Measurements from ENCODE around the gene DUSP12. TPM values are rescaled to one million over a fixed set of nuclear protein-coding genes. Genes with fewer than 3 reads are reported as not detected.
A peak's percentile ranks its signal among the peaks of the same experiment; 100 is the strongest.

DUSP12 gene, protein sequence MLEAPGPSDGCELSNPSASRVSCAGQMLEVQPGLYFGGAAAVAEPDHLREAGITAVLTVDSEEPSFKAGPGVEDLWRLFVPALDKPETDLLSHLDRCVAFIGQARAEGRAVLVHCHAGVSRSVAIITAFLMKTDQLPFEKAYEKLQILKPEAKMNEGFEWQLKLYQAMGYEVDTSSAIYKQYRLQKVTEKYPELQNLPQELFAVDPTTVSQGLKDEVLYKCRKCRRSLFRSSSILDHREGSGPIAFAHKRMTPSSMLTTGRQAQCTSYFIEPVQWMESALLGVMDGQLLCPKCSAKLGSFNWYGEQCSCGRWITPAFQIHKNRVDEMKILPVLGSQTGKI
- total RNA-seq (2021): 23.2 and 28.0 TPM in 2 replicates
- long read RNA-seq, transcript DUSP12-201 (6 exons, 1,270 nt): major isoform, 95 of 175 reads
- long read RNA-seq, partial matches to known transcripts: 3 of 175 reads
- long read RNA-seq, other reads (novel, unspliced or antisense): 77 of 175 reads

DNA sequence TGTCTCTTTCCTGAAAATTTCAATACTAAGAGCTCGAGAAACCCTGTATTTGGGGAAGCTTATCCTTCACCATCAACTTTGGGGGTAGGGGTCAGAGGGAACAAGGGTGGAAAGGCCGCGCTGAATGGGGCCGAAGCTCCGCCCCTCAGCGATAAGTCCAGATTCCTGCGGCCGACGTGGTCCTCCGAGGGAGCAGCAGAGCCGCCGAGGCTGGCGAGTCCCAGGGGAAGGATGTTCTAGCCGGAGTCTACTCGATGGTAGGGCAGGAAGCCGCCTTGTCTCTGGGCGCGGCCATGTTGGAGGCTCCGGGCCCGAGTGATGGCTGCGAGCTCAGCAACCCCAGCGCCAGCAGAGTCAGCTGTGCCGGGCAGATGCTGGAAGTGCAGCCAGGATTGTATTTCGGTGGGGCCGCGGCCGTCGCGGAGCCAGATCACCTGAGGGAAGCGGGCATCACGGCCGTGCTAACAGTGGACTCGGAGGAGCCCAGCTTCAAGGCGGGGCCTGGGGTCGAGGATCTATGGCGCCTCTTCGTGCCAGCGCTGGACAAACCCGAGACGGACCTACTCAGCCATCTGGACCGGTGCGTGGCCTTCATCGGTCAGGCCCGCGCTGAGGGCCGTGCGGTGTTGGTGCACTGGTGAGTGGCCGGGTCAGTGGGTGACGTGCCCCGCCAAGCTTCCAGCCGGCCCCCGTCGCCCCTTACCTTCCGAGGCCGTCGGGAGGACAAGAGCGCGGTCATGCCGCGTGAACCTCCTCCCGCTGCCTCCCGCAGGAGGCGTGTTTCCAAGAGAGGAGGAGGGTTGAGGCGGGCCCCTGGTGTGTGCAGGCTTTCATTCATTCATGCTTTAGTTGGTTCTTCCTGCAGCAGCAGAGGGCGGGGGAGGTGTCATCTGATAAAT lies at the start of gene DUSP12:
DUSP12 (plus strand) TSS at position 278 of the 899 bp plus-strand sequence; CDS start at position 294, 16 bp downstream.
- Histone ChIP-seq H3K79me1 (ENCODE audit: insufficient read depth, low read depth, low read length, poor library complexity, severe bottlenecking) (peaks cover 3% of the 10 kb centered on the region), H4K8ac (replicated peaks; ENCODE audit: insufficient read length, low read depth, low read length) (no peak within 1 kb of the TSS), H2BK5ac (ENCODE audit: insufficient read length, low read length) (no peak within 1 kb of the TSS), H3K9me3 (ENCODE audit: control insufficient read depth, low read depth, low read length) (no peaks in the 10 kb centered on the region), H3T11ph (ENCODE audit: low read length) (no peak within 1 kb of the TSS), H3K56ac (ENCODE audit: insufficient read length, low read depth, low read length) (no peak within 1 kb of the TSS), H3K18ac (ENCODE audit: insufficient read length, low read depth, low read length) (peak within 1 kb of the TSS; percentile 90), H3K4me2 (ENCODE audit: insufficient read depth, insufficient read length, low read length) (peak within 1 kb of the TSS; percentile 41), H3K9ac (ENCODE audit: extremely low read depth, insufficient read length, low read length) (peak within 1 kb of the TSS; percentile 89), H2BK120ac (ENCODE audit: low read depth, low read length, poor library complexity, severe bottlenecking) (no peak within 1 kb of the TSS), H2BK20ac (ENCODE audit: low read depth, low read length, poor library complexity, severe bottlenecking) (no peak within 1 kb of the TSS), H3K23me2 (ENCODE audit: insufficient read length, low read depth, low read length, poor library complexity, severe bottlenecking) (no peaks in the 10 kb centered on the region), H3K27ac (ENCODE audit: insufficient read length, low read depth, low read length) (peak within 1 kb of the TSS; percentile 7), H4K20me1 (ENCODE audit: control insufficient read depth, insufficient read depth, insufficient read length) (no peaks in the 10 kb centered on the region), H3K4ac (ENCODE audit: low read depth, low read length) (no peak within 1 kb of the TSS), H3K14ac (ENCODE audit: insufficient read depth, low read length) (peak within 1 kb of the TSS; percentile 96), H4K5ac (ENCODE audit: insufficient read length, low read depth, low read length) (peak within 1 kb of the TSS; percentile 23), H3K4me1 (ENCODE audit: insufficient read depth, low read length) (no peaks in the 10 kb centered on the region), H2BK15ac (ENCODE audit: low read depth, low read length) (no peak within 1 kb of the TSS), H3K27me3 (ENCODE audit: insufficient read depth, low read length) (no peaks in the 10 kb centered on the region), H2AFZ (ENCODE audit: low read length) (no peak within 1 kb of the TSS), H2BK12ac (ENCODE audit: insufficient read length, low read depth, low read length) (no peak within 1 kb of the TSS), H3K23ac (ENCODE audit: insufficient read length, low read depth, low read length) (no peak within 1 kb of the TSS), H2AK5ac (ENCODE audit: insufficient read length, low read length) (no peak within 1 kb of the TSS), H4K91ac (ENCODE audit: insufficient read length, low read depth, low read length) (no peak within 1 kb of the TSS), H3K79me2 (ENCODE audit: insufficient read depth, low read length) (no peaks in the 10 kb centered on the region)
- peaks cover 26 to 42% (median 37%) of the 10 kb centered on the region in 3 experiments for H3K36me3 Mint-ChIP-seq (ENCODE audit: insufficient read depth in 1 of 3, low read depth in 3 of 3)
- peaks cover 19% of the 10 kb centered on the region for H3K27me3 Mint-ChIP-seq (ENCODE audit: low read depth)
- H3K9me3 Mint-ChIP-seq: peaks cover 0 to 5% of the 10 kb centered on the region in 2 experiments; a peak in 1 of 5 replicates
- WGBS (ENCODE audit: extremely low coverage, insufficient read length, low lambda C conversion rate): no CpG with 5 or more reads among the region's 65 CpGs
- peak; percentile 95 for DNase-seq
- peaks cover 6 to 13% of the 10 kb centered on the region in 2 experiments for H3K4me1 Mint-ChIP-seq
- peak within 1 kb of the TSS; percentile 99 to 100 (median 100) for H3K27ac Mint-ChIP-seq
- H3K4me3 Mint-ChIP-seq: peak within 1 kb of the TSS; percentile 98
- TF ChIP-seq CTCF (conservative IDR thresholded peaks at IDR 0.05): no peak; the same call in 2 of the 3 replicates
